HG03159 (cell line): ENCODE measurements around the gene SCG3.

Experiments used
- ATAC-seq: cut with Tn5 transposase; IDR thresholded peaks from one replicate; pipeline ENCODE4 v1.9.1; 2021; ENCODE audit warnings: mild to moderate bottlenecking, moderate library complexity; ENCODE audit not compliant: unreplicated experiment

Gene SCG3

DNA sequence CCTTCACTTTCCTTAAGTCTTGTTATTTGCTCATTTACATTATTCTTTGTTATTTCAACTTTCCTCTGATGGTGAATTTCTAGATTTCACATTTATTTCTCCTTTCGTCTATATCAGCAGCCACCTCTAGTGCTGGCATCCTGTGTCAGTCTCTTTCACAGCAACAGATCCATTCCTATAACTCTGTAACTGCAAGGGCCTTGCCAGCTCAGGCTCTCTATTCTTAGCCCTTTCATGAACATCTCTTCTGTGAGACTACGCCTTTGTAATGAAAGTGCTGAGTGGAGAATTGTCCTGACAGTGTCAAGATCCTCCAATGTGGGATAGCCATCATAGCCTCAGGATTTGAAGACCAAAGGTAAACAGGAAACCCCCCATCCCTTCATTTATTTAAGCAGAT lies 3.9 kb upstream of the SCG3 start:
- no peak for ATAC-seq

DNA sequence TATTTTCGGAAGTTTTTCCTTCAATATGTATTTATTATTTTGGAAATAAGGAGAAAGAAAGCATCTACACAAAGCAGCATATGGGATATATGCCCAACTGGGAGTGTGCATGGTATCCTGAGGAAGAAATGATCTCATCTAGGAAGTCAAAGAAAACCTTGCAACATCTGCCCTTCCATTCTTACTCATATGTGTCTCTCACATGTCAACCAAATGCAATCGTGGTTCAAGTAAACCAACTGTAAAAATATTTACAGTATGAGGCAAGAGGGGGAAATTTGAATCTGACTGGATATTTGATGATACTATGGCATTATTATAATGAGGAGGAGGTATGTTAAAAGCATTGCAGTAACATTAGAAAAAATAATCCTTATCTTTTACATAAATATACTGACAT lies 3.2 kb upstream of the SCG3 start:
- no peak for ATAC-seq

DNA sequence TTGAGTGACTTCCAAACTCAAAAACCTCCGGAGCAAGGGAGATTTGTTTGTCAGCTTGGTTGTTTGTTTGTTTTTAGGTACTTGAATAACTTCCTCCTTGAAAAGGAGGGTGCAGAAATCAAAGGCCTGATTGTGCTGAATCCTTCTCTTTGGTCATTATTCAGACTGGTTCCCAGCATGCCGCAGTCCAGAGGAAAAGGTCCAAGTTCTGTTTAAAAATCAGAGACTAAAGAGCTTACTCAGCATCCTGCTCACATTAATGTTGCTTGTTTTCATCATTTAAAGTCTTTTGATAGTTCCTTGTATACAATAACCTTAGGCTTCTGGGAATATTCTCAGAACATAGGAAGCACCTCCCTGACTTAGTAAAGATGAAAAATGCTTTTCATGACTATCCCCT lies 982 bp upstream of the SCG3 start:
- no peak for ATAC-seq

DNA sequence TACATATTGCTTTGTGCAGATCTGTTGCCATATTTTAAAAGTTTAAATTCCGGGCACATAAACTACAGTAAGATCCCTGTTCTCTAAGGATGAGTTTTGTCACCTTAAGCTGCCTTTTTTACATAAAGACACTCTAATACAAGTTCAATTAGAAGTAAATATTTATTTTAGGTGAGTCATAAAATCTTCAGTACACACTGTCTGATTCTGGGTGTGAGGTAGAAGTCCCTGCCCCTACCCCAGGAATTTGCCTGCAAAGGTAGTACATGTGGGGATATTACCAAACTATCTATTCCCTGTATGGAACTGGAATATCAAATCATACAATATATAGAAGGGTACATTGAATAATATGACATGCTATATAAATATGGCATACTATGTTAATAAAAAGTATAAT lies 6.3 kb downstream of the SCG3 start:
- ATAC-seq: no peak

DNA sequence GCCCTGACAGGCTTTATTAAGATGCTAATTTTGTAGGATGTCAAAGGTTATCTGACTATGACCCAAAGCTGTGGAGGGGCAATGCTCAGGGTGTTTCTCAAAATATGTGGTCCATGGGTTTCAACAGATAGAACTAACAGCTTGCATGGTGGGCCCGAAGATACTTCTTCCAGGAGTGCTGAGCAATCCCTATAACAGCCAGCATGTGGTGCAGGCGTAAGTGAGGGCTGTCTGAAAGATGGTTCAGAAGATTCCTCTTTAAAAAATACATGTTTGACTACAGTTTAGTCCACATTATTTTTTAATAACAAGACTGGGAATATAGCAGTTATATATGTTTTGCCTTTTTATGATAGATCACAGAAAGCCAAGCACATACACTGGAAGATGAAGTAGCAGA lies 7.6 kb downstream of the SCG3 start:
- ATAC-seq: no peak

DNA sequence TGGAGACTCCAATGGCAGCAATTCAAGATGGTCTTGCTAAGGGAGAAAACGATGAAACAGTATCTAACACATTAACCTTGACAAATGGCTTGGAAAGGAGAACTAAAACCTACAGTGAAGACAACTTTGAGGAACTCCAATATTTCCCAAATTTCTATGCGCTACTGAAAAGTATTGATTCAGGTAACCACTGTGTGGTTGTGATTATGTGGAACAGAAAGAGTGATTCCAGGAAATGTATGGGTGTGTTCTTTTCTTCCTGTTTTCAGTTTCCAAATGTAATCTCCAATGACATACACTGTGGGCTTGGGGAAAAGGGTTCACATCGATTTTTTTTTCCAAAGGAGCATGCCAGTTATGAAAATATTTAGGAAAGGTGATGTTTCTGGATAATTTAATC lies 10.9 kb downstream of the SCG3 start:
- ATAC-seq: no peak

DNA sequence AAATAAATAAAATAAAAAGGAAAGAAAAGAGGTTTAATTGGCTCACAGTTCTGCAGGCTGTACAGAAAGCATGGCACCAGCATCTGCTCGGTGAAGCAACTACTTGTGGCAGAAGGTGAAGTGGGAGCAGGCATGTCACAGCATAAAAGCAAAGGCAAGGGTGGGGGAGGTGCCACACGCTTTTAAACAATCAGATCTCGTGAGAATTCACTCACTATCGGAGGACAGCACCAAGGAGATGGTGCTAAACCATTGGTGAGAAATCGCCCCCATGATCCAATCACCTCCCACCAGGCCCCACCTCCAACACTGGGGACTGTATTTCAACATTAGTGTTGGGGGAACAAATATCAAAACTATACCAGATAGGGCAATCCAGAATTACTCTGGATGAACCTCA lies 15.3 kb downstream of the SCG3 start:
- ATAC-seq: no peak

DNA sequence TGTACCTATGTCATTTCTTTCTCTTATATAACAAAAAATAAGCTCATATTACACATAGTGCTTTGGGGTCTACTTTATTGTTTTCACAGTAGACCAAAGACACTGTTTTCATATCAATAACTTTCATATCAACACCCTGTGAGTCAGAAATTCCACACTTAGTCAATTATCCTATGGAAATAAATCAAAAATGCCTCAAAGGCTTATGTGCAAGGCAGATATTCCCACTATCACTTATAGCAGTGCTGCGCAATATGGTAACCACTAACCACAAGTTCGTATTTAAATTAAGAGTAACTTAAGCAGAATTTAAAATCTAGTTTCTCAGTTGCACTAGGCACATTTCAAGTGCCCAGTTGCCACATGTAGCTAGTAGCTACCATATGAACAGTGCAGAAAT lies 15.9 kb downstream of the SCG3 start:
- ATAC-seq: no peak

DNA sequence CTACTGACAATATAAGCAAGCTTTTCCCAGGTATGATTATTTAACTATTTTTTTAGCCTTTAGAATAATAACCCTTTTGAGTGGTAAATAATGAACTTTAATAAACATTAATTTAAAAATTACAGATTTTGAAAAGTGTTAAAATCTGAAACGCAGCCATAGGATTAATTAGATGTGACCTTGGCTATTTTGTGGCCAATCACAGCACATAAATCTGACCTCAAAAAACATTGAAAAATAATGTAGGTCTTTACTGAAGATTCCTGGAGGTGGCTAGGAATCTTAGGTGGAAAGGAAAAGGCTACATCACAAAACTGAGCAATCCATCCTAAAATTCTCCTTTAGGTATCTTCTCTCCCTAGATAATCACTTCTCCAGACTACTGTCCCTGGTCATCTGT lies 18.1 kb downstream of the SCG3 start:
- no peak for ATAC-seq

DNA sequence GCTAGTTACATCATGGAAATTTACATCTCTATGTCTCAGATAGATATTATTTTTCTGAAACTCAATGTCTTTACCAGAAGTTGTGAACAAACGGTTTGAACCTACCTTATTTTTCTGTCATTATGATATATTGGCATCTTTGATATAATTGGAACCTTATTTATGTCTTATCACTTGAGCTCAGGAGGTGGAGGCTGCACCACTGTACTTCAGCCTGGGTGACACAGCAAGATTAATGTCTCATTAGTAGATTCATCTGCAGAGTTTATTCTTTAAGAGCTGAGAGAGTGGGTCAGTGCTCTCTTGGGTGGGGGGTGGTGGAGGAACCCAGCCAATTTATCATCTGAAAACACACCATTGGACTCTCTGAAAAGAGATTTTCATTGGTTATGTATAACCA lies 21.4 kb downstream of the SCG3 start:
- ATAC-seq: no peak

DNA sequence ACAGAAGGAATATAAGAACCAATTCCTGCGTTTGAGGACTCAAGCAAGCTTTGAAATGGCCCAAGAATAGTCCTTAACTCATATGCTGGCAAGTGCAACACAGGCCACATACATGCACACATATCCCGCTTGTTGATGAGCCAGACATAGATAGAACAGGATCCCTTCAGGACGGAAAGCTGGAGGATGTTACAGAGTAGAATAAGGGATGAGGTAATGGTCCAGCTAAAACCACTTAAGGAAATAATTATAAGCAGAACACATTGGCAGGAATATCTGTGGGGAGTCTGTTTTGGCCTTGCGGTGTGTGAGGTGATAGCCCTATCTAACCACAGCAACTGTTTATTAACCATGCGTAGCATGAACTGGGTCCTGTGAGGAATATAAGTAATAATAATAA lies 25.0 kb downstream of the SCG3 start:
- no peak for ATAC-seq

DNA sequence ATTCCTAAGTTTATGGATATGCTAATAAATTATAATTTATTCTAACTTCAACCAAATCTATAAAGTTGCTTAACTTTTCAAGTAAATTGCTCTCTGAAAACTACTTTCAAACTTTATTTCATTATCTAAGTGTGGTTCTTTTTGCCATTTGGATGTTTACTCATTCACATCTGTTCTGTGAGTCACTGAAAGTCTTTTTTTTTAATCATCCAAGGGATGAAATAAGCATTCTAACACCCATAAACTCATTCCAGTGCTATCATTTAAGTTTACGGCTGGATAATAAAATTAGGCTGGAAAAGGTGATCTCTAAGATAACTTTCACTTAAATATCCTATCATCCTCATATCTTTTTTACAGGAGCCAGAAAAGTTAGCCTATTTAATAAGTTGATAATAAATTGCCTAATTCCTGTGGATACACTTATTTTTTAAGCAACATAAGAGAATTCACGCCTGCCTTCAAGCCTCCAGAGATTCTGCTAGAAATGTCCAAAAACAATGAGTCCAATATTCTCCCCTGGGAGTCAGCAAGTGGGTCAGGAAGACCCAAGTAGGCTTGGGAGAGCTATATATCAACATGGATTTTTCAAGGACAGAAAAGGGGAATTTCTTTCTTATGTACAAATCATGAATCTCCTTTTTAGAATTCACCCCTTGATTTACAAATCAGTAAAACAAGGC lies 25.8 kb downstream of the SCG3 start:
- ATAC-seq: no peak

DNA sequence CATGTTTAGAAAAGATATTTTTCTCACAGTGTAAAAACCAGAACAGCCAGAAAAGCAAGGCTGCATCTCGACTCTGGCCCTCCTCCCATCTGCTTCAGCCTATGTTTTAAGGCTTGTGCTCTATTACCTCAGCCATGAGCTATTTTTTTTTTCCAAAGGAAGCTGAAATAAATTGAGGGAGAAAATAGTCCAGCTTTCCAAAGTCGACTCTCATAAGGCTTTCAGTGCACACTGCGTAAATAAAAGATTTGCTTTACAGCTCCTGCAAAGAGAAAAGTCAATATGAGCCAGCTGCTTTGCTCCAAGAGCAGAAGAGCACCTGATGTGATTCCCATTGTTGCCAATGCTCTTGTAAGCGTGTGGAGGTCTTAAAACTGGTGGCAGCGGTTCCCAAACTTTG lies 26.7 kb downstream of the SCG3 start:
- ATAC-seq: no peak

DNA sequence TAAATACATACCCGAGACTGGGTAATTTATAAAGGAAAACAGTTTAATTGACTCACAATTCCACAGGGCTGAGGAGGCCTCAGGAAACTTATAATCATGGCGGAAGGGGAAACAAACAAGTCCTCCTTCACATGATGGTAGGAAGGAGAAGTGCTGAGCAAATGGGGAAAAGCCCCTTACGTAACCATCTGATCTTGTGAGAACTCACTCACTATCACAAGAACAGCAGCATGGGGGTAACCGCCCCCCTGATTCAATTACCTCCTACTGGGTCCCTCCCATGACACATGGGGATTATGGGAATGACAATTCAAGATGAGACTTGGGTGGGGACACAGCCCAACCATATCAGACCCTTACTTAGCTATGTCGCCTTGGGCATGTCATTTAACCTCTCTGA lies 27.7 kb downstream of the SCG3 start:
- no peak for ATAC-seq

DNA sequence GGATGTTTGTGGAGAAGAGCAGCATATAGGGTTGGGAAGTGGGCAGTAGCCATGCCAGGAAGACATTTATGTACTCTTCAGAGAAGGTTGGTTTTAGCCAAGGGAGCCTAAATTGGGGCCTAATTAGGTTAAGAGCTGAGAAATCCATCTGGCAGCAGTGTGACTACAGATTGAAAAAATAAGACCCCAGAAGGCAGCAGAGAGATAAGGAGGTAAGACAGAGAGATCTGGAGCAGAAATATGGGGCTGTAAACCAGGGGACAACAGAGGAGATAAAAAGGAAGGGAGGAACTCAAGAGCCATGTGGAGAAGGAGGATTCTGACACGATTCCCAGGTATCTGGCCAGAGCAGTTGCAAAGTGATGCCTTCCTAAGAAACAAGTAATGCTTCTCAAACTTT lies 32.9 kb downstream of the SCG3 start:
- ATAC-seq: no peak

DNA sequence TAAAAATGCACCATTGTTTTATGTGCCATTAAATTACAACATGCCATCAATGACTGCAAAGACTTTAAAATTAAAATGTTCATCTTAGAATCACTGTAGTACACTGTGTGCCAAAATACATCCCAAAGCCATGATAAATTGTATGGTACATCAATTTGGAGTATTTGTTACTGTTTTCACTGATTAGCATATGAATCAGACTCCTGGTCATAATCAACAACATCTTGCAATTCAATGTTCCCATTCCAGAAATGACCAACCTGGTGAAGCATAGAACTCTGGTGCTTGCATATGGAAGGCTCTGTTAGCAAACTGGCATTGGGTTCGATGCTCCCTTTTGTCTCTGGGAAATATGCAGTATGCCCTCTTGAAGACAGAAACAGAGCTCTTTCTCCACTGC lies 33.6 kb downstream of the SCG3 start:
- no peak for ATAC-seq

DNA sequence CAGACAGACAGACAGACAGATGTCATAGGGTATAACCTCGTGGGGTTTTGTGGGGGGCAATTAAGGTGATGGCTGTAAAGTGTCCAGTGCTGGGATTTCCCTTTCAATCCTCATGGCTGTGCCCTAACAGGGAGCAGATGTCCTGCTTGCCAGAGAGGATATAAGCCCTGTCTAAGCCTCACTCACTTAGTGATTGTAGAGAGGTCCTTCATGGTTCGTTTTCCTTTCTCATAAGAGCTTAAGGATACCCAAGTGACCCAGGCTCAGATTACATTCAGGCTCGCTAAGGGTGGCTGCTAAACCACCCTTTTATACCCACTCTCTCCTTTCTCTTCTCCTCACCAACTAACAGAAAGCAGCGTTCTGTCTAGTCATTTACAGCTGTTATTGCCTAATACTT lies 36.9 kb downstream of the SCG3 start:
- ATAC-seq: no peak

DNA sequence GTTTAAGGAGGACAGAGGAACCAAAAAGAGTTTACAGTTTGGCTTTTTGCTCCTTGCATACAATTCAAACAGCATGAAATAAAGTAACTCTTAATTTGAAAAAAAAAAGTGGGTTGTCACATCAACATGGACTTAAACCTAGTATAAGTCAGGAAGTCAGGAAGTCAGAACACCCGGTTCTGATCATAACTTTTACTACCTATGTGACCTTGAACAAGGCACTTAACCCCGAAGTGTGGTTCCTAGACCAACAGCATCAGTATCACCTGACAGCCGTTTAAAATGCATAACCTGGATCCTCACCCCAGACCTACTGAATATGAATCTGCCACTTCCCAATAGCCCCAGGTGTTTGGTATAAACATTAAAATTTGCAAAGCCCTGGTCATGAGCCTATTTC lies 37.4 kb downstream of the SCG3 start:
- no peak for ATAC-seq

DNA sequence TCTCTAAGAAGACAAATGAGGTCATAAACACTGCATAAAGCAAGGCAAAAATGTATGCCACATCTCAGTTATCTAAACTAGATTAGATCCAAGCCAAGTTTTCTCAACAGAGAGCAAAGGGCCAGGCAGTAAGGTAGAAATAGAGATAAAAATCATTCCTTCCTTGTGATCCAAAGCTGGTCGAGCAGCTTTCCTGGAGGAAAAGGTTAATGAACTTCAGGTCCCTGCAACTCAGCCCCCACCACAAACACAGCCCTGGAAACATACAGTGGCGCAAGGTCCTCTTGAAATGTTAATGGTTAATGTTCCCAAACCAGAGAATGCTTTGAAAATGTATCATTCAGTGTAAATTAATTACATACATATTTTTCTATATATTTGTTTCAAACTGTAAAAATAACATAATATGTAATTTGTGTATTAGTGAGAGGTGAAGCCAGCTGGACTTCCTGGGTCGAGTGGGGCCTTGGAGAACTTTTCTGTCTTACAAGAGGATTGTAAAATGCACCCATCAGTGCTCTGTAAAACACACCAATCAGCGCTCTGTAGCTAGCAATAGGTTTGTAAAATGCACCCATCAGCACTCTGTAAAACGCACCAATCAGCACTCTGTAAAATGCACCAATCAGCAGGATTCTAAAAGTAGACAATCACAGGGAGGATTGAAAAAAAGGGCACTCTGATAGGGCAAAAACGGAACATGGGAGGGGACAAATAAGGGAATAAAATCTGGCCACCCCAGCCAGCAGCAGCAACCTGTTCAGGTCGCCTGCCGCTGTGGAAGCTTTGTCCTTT lies 39.1 kb downstream of the SCG3 start:
- no peak for ATAC-seq

DNA sequence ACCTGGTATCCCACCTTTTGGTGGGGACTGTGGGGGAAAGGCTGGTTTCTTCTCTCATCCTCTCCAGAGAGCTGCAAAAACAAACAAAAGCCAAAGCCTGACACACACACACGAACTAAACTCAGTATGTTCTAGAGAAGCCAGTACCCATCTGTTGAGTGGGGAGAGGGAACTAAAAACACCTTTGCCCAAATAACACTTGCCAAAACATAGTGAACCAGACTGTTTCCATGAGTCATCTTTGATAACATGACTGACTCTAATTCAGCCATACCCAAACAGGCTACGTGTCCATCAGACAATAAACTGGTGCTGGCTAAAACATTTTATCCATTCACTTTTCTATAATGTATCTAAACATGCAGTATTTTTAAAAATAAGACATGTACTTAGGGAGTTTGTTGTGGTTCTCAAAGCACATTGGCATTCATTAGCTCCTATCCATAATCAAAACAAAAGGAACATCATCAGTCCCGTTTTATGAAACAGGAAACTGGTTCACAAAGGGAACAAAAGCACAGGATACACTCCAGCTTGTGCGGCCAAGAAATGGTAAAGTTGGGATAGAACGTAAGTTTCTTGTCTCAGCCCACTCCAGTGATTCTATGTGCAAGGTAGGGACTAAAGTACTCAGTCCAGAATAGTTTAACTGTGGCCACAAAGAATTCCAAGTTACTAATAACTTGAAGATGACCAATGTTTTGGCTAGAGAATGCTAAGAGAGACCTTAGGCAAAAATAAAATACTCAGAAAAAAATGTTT lies 40.1 kb downstream of the SCG3 start:
- ATAC-seq: no peak

DNA sequence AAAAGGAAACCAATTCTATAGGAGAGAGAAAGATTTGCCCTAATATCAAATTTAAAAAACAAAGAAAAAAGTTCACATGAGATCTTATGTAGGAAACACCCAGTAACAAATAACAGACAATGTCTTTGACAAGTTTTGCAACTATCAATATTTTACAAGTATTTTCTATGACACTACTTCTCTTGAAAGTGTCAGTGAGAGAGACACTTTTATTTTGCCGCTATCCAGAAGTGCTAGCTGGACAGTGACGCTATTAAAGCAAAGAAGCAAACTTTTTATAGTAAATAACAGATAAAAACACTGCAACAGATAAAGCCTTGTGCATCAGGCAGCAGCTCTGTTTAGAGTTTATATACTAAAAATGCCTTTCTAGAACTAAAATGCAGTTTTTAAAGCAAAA lies 42.9 kb downstream of the SCG3 start:
- no peak for ATAC-seq

DNA sequence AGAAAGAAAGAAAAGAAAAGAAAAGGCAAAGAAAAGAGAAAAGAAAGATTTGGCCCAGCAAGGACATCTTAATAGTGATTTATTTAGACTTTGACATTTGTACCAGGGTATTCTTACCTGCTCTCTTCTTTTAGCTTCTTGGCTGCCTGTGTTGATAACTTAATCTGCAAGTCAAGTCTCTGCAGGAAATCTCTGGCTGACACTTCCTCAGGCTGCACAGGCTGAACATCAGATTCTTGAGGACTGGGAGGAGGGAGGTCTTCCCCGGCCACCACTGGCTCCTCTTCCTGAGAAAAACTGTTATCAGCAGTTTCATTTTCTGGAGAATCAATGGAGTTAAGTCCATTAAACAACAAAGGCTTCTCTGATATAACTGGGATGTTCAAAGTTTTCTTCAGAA lies 43.4 kb downstream of the SCG3 start:
- ATAC-seq: no peak
